Measurements from ENCODE around the gene MUC6.

The MUC6 gene

GRCh38 chr11:1031121-1031899 lies 5.2 kb downstream of the MUC6 start:
- in situ Hi-C loops (cut with HindIII; ENCODE audit: low sequenced_read_pairs) = no loop called here
- no peak for TF ChIP-seq CTCF (IDR thresholded peaks at IDR 0.05; ENCODE audit: low read depth, low read length)
- DNase-seq (ENCODE audit: low read depth, low spot score) = no peak
- H3K4me3 ChIP-seq (ENCODE audit: low read depth, low read length) = no peak overlapping the region

GRCh38 chr11:1030556-1030955 lies 6.0 kb downstream of the MUC6 start:
- H3K4me3 ChIP-seq (ENCODE audit: low read depth, low read length) = no peak overlapping the region
- in situ Hi-C loops (cut with HindIII; ENCODE audit: low sequenced_read_pairs) = no loop called here
- DNase-seq (ENCODE audit: low read depth, low spot score) = no peak
- TF ChIP-seq CTCF (IDR thresholded peaks at IDR 0.05; ENCODE audit: low read depth, low read length) = no peak

GRCh38 chr11:1030086-1030485 lies 6.4 kb downstream of the MUC6 start:
- H3K4me3 ChIP-seq (ENCODE audit: low read depth, low read length) = no peak overlapping the region
- DNase-seq (ENCODE audit: low read depth, low spot score) = no peak
- TF ChIP-seq CTCF (IDR thresholded peaks at IDR 0.05; ENCODE audit: low read depth, low read length) = no peak
- in situ Hi-C loops (cut with HindIII; ENCODE audit: low sequenced_read_pairs) = no loop called here

GRCh38 chr11:1029654-1030053 lies 6.9 kb downstream of the MUC6 start:
- no peak for DNase-seq (ENCODE audit: low read depth, low spot score)
- H3K4me3 ChIP-seq (ENCODE audit: low read depth, low read length) = no peak overlapping the region
- in situ Hi-C loops (cut with HindIII; ENCODE audit: low sequenced_read_pairs) = no loop called here
- TF ChIP-seq CTCF (IDR thresholded peaks at IDR 0.05; ENCODE audit: low read depth, low read length) = no peak

GRCh38 chr11:1029051-1029450 lies 7.5 kb downstream of the MUC6 start:
- H3K4me3 ChIP-seq (ENCODE audit: low read depth, low read length) = no peak overlapping the region
- DNase-seq (ENCODE audit: low read depth, low spot score) = no peak
- in situ Hi-C loops (cut with HindIII; ENCODE audit: low sequenced_read_pairs) = no loop called here
- TF ChIP-seq CTCF (IDR thresholded peaks at IDR 0.05; ENCODE audit: low read depth, low read length) = no peak

GRCh38 chr11:1028616-1029015 lies 7.9 kb downstream of the MUC6 start:
- no peak for DNase-seq (ENCODE audit: low read depth, low spot score)
- no peak overlapping the region for H3K4me3 ChIP-seq (ENCODE audit: low read depth, low read length)
- in situ Hi-C loops (cut with HindIII; ENCODE audit: low sequenced_read_pairs) = no loop called here
- no peak for TF ChIP-seq CTCF (IDR thresholded peaks at IDR 0.05; ENCODE audit: low read depth, low read length)

GRCh38 chr11:1028291-1028540 lies 8.3 kb downstream of the MUC6 start:
- no peak overlapping the region for H3K4me3 ChIP-seq (ENCODE audit: low read depth, low read length)
- no peak for DNase-seq (ENCODE audit: low read depth, low spot score)
- in situ Hi-C loops (cut with HindIII; ENCODE audit: low sequenced_read_pairs) = no loop called here
- no peak for TF ChIP-seq CTCF (IDR thresholded peaks at IDR 0.05; ENCODE audit: low read depth, low read length)
